Tibial artery (tissue), 4 donors: ENCODE data around the gene RCAN1.
"Not testable (repeated sequence)": the region's sequence is repeated elsewhere in the genome, so short reads cannot be mapped to it uniquely, and the experiment has no call there.

ENCODE experiments used
- DNase-seq, 2 donors: peaks; one replicate each; pipeline ENCODE4 v3.0.0-alpha.2; 2019
- H3K27ac ChIP-seq, 2 donors: fragments of 200-600 bp; sonication (generic) in 1 of 2; 1 replicate in 1 of 2; 2 replicates in 1 of 2; pipeline ENCODE4 v1.5.1; 2018 to 2019; ENCODE audit warnings: mild to moderate bottlenecking in 1 of 2
- H3K27me3 ChIP-seq, 2 donors: fragments of 200-600 bp; sonication (generic) in 1 of 2; one replicate each; pipeline versions ENCODE4 v1.5.1 to v1.6.0; 2016 to 2019
- H3K36me3 ChIP-seq, 3 donors: fragments of 200-600 bp; sonication (generic) in 2 of 3; one replicate each; pipeline ENCODE4 v1.5.1; 2016 to 2019; ENCODE audit warnings: mild to moderate bottlenecking in 2 of 3
- H3K4me1 ChIP-seq, 4 donors: fragments of 200-600 bp; sonication (generic) in 2 of 4; 1 replicate in 3 of 4; 2 replicates in 1 of 4; pipeline ENCODE4 v1.5.1; 2016 to 2019
- H3K4me3 ChIP-seq, 2 donors: fragments of 200-600 bp; sonication (generic) in 1 of 2; 1 replicate in 1 of 2; 2 replicates in 1 of 2; pipeline ENCODE4 v1.5.1; 2018 to 2019; ENCODE audit warnings: mild to moderate bottlenecking in 2 of 2
- H3K9me3 ChIP-seq, 3 donors: fragments of 200-600 bp; sonication (generic) in 1 of 3; one replicate each; pipeline ENCODE4 v1.5.1; 2016 to 2019
- CTCF ChIP-seq, 2 experiments: fragments of 200-600 bp in 1 of 2; fragments of 450-650 bp in 1 of 2; IDR thresholded peaks; one replicate each; pipeline ENCODE4 v1.5.1; 2017 to 2019; ENCODE audit warnings: antibody characterized with exemption in 2 of 2, mild to moderate bottlenecking in 1 of 2, moderate library complexity in 1 of 2
- intact Hi-C: fragments of 100-400 bp; cut with DNase I; formaldehyde crosslinking; loops from one replicate; pipeline ENCODE4 v1.15.0; 2023; ENCODE audit warnings: low total_unique reads

RCAN1 gene

GRCh38 chr21:34561806-34562205 is 53.1 kb downstream of the RCAN1 start:
- Histone ChIP-seq H3K9me3 (no peaks in the 10 kb centered on the region), H3K36me3 (no peaks in the 10 kb centered on the region), H3K4me3 (no peak overlapping the region), H3K27ac (no peak overlapping the region), H3K4me1 (peaks cover 0 to 20% (median 3%) of the 10 kb centered on the region in 4 donors), H3K27me3 (no peaks in the 10 kb centered on the region)
- TF ChIP-seq CTCF (IDR thresholded peaks at IDR 0.05) = no peak
- intact Hi-C loops = no loop called here
- no peak for DNase-seq

- no peak overlapping the region for H3K27ac ChIP-seq
Observed at GRCh38 chr21:34560609-34561008, 54.3 kb downstream of the RCAN1 start.

GRCh38 chr21:34560021-34560420 is 54.9 kb downstream of the RCAN1 start:
- Histone ChIP-seq H3K4me3 (no peak overlapping the region), H3K4me1 (peaks cover 0 to 20% (median 3%) of the 10 kb centered on the region in 4 donors), H3K9me3 (no peaks in the 10 kb centered on the region), H3K27me3 (no peaks in the 10 kb centered on the region), H3K36me3 (no peaks in the 10 kb centered on the region), H3K27ac (no peak overlapping the region)
- TF ChIP-seq CTCF (IDR thresholded peaks at IDR 0.05) = no peak
- intact Hi-C loops = no loop called here
- no peak for DNase-seq

More at GRCh38 chr21:34560609-34561008, 54.3 kb downstream of the RCAN1 start:
- H3K36me3 ChIP-seq = no peaks in the 10 kb centered on the region
- no peak for TF ChIP-seq CTCF (IDR thresholded peaks at IDR 0.05)
- DNase-seq = no peak
- H3K4me1 ChIP-seq = peaks cover 0 to 20% (median 3%) of the 10 kb centered on the region in 4 donors
- no peak overlapping the region for H3K4me3 ChIP-seq
- intact Hi-C loops = no loop called here
- H3K27me3 ChIP-seq = no peaks in the 10 kb centered on the region
- H3K9me3 ChIP-seq = no peaks in the 10 kb centered on the region

- no peak overlapping the region for H3K4me3 ChIP-seq
- H3K27ac ChIP-seq = no peak overlapping the region
- peaks cover 0 to 20% (median 3%) of the 10 kb centered on the region in 4 donors for H3K4me1 ChIP-seq
- no peaks in the 10 kb centered on the region for H3K36me3 ChIP-seq
- no peaks in the 10 kb centered on the region for H3K27me3 ChIP-seq
- no peak for DNase-seq
- TF ChIP-seq CTCF (IDR thresholded peaks at IDR 0.05) = no peak
- intact Hi-C loops = no loop called here
- no peaks in the 10 kb centered on the region for H3K9me3 ChIP-seq
Observed at GRCh38 chr21:34559089-34559631, 55.8 kb downstream of the RCAN1 start.

GRCh38 chr21:34558166-34558565 is 56.7 kb downstream of the RCAN1 start:
- DNase-seq = no peak
- no peaks in the 10 kb centered on the region for H3K9me3 ChIP-seq
- H3K4me1 ChIP-seq = peaks cover 0 to 28% (median 7%) of the 10 kb centered on the region in 4 donors
- H3K4me3 ChIP-seq = no peak overlapping the region
- no peaks in the 10 kb centered on the region for H3K27me3 ChIP-seq
- no peak overlapping the region for H3K27ac ChIP-seq
- intact Hi-C loops = no loop called here
- H3K36me3 ChIP-seq = no peaks in the 10 kb centered on the region
- TF ChIP-seq CTCF (IDR thresholded peaks at IDR 0.05) = no peak

GRCh38 chr21:34557261-34557660 is 57.7 kb downstream of the RCAN1 start:
- H3K9me3 ChIP-seq = no peaks in the 10 kb centered on the region
- no peak overlapping the region for H3K4me3 ChIP-seq
- DNase-seq = no peak
- no peaks in the 10 kb centered on the region for H3K36me3 ChIP-seq
- H3K4me1 ChIP-seq = peaks cover 0 to 38% (median 12%) of the 10 kb centered on the region in 4 donors
- H3K27ac ChIP-seq = no peak overlapping the region
- no peaks in the 10 kb centered on the region for H3K27me3 ChIP-seq
- intact Hi-C loops = no loop called here
- no peak for TF ChIP-seq CTCF (IDR thresholded peaks at IDR 0.05)

- H3K36me3 ChIP-seq, DNase-seq, H3K4me3 ChIP-seq, intact Hi-C loops, H3K27ac ChIP-seq, H3K9me3 ChIP-seq, H3K27me3 ChIP-seq: not testable (repeated sequence)
- H3K4me1 ChIP-seq = peaks cover 0 to 45% (median 17%) of the 10 kb centered on the region in 4 donors
Observed at GRCh38 chr21:34554670-34555069, 60.2 kb downstream of the RCAN1 start.
